Epidermal melanocyte (primary cell): Measurements from ENCODE around the gene TEX35.
"Not testable (repeated sequence)": the region's sequence is repeated elsewhere in the genome, so short reads cannot be mapped to it uniquely, and the experiment has no call there.

ENCODE experiments used
- DNase-seq: peaks from one replicate; pipeline ENCODE4 v3.0.0; 2011; ENCODE audit warnings: low spot score; ENCODE audit not compliant: insufficient read length

Gene TEX35

GRCh38 chr1:178494569-178494971 lies 18.3 kb upstream of the TEX35 start:
- no peak for DNase-seq

GRCh38 chr1:178495158-178495557 lies 17.8 kb upstream of the TEX35 start:
- DNase-seq = no peak

DNA sequence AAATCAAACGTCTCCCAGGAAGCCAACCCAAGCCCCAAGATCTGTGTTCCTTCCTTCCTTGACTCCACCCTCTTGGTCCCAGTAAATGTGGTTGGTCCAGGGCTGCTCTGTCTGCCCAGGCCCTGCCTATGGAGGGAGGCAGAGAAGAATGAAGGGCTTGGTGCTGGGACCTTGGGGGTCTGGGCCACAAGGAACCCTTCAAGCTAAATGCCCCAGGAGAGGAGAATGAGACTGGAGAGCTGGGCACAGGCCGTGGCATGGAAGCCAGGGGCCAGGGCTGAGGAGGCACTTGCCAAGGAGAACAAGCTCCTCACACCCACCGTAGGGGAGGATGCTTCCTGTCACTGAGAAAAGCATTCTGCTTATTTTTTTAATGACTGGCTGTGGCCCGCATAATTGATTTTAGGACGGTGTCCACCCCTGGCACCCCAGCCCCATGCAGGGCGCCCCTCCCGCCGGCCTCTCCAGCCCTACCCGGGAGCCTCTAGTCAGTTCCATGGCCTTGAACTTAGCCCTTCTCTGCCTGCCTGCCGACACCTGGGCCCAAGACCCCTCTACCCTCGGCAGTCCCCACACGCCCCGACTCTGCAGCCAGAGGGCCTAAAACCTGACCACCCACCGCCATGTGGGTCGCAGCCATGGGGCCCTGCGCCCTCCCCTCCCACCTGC lies 17.0 kb upstream of the TEX35 start:
- no peak for DNase-seq

GRCh38 chr1:178496410-178497135 lies 16.3 kb upstream of the TEX35 start, which contains the start of gene CLEC20A:
CLEC20A (minus strand) TSS chr1:178496964; CDS start chr1:178496939, 25 bp downstream.
- DNase-seq = no peak

DNA sequence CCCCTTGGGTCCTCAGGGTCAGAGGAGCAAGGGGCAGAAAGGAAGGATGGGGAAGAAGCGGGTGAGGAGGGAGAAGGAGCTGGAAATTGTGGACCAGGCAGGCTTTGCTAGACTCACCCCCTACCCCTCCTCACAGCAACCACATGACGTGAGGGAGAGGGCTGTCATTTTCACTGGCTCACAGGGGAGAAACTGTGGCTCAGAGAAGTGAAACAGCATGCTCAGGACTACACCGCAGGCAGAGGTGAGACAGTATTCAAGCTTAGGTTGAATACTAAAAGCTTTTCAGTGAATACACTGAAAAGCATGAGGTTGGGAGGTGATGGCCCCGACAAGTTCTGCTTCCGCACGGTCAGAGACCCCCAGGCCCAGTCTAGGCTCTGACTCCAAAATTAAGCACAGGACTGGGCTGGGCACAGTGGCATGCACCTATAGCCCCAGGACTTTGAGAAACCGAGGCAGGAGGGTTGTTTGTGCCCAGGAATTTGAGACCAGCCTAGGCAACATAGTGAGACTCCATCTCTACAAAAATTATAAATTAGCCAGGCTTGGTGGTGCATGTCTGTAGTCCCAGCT lies 14.9 kb upstream of the TEX35 start:
- no peak for DNase-seq

DNA sequence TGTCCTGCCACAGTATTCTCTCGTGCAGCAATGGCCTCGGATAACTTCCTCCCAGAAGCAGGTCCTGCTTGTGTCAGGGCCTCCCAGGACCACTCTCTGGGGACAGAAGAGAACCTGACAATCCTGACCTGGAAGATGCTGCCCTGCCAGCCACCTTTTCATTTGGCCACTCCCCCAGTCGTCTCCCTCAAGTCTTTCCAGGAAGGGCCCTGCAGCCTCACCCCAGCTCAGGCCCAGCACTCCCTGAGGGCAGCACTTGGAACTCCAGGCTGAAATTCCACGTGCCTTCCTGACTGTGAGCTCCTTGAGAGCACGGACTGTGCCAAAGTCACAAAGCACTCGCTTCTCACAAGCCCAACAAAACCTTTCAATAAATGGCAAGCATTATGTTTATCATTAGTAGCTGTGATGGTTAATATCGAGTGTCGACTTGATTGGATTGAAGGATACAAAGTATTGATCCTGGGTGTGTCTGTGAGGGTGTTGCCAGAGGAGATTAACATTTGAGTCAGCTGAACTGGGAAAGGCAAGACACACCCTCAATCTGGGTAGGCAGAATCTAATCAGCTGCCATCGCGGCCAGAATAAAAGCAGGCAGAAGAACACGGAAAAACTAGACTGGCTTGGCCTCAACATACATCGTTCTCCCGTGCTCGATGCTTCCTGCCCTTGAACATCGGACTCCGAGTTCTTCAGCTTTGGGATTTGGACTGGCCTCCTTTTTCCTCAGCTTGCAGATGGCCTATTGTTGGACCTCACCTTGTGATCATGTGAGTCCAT lies 13.8 kb upstream of the TEX35 start:
- no peak for DNase-seq

DNA sequence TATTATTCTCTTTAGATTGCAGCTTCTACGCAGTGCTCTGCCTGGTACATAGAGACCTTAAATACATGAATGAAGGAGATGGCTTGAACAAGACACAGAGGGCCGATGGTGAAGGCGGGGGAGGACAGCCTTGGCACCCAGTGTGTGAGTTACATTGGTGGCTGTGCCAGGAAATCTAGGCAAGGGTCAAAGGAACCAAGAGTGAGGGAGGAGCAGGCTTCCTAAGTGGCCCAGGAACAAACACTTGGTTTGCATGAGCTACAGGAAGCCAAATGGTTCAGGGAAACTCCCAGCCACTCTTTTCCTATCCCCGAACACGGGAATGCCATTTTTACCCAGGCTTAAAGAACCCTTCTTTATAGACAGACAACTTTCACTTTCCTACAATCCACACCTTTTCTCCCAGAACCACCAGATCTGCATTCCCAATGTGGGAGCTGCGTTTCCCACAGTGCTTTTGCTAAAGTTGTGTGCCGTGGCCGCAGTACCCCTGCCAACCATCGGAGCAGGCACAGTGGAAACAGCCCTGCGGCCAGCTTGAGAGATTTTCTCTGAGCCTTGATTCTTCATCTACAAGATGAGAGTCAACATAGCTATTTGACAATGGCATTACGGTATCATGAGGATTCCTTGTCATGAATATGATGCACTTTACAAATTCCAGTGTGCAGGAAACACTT lies 12.7 kb upstream of the TEX35 start:
- no peak for DNase-seq

DNA sequence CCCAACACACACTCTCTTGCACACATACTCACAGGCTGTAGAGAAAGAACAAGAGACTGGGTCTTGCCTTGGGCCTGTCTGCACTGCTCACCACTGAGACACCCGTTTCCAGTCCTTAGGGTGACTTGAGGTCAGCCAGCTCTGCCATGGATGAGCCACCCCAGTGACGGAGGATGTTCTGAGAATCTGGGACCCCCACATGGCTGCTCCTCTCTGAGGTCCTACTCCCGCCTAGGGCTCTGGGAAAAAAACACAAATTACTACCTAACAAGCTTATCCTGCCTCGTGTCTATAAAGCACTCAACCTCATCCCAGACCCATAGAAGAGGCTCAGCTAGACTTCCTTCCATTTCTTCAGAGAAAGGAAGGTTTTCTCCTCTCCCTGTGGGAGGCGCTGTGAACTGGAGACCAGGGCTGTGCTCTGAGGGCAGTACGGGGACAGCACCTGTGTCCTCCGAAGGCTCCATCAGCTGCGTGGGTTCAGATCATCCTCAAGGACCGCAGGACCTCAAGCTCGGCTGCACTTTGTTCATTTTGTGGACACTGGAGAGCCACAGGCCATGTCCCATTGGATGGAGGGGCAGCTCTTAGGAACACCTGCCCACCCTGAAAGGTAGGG lies 11.9 kb upstream of the TEX35 start:
- DNase-seq = no peak

DNA sequence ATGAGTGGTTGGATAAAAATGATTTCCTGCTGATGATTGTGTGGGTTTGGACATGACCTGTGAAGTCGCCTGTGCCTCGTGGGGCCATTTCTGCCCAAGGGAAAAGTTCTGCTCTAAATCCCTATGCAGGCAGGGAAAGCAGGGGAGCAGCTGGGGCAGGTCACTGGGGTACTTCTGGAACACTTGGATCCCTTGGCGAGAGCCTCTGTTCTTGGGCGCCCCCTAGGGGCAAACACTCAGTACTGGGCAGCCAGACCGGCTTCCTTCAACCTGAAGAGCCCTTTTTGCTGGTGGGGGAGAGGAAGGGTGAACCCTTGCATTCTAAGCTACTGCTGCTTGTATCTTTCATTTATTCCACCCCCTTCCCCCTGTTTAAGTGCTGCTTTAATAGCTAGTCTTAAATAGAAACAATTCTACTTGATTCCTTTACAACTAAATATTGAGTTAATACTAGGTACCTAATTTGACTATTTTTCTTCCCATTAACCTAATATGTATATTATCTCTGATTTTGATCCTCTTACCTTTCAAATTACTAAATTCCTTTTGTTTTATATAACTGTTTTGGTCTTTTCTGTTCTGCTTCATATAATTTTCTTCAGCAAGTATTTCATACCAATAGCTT lies 11.1 kb upstream of the TEX35 start:
- DNase-seq = peak; percentile 82

GRCh38 chr1:178502330-178502714 lies 10.6 kb upstream of the TEX35 start:
- DNase-seq = no peak

- DNase-seq = no peak
Measured at GRCh38 chr1:178502856-178503255, 10.1 kb upstream of the TEX35 start.

- DNase-seq = not testable (repeated sequence)
Measured at GRCh38 chr1:178503316-178503715, 9.6 kb upstream of the TEX35 start.

DNA sequence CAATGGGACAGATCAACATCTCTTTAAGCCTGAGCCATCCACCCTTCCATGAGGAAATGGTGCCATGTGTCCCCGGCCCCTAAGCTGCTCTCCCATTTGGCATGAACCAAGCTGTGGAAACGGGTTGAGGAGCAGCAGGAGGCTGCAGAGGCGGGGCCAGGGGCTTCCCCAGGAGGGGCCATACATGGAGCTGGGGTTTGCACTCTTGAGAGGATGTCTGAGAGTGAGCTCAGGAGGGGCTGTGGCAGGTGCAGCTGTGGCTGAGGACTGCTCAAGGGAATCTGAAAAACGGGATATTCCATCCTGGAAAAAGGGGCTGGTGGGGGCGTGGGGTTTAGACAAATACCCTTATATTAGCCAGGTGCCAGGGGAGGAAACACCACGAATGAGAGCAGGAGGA lies 9.1 kb upstream of the TEX35 start:
- DNase-seq = no peak

DNA sequence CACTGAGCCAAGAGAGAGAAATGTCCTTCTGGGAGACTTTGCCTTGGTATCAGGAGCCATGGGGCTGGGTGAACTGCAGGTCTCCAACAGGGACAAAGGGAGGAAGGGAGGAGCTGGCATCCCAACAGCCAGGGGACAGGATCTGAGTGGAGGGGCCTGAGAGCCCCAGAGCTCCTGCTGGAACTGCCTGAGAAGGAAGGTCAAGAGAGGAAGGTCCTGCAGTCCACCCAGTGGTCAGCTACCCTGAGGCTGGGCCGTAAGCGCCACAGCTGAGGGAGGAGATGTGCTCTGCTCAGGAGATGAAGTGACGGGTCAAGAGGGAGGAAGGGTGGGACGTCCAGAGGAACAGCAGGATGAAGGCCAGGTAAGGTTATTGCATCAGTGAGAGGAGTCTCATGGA lies 8.6 kb upstream of the TEX35 start:
- no peak for DNase-seq

- no peak for DNase-seq
Measured at GRCh38 chr1:178506177-178506576, 6.7 kb upstream of the TEX35 start.

DNA sequence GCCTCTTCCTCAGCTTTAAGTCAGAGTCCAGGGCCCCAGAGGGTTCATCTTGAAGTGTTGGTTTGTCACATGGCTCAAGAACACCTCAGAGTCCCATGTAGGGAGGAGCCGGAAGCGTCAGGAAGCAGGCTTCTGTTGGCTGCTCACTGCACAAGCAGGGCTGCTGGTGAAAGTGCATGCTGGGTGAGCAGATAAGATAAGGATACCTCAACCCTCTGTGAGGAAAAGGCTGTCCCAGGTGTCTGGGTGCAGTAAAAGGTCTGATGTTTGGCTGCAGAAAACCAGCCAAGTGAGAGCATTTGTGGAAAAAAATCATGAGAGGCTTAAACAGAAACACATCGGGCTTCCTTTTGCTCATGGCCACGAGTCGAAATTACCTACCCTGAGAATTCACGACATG lies 6.2 kb upstream of the TEX35 start:
- DNase-seq = no peak

DNA sequence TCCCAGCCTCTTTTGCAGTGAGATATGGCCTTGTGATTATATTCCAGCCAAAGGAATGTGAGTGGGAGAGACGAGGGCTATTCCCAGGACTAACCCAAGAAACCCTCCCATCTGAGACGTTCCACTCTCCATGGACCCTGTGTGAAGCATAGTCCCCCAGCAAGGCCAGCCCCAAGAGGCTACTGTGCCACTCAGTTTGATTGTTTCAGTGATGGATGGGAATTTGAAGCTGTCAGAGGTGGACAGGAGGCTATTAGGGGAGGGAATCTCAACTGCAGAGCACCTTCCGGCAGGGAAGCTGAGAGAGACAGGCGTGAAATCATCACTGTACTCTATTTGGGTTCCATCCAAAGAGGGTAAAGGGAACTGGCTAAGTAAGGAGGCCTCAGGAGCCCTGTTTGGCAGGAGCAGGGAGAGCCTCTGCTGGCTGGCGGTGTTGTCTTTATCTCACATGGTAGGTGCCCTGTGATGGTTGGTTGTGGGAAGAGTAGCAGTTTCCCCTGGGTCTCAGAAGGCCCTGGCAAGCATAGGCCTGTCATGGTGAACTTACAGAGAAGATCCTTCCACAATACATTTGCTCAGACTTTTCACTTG lies 3.4 kb upstream of the TEX35 start:
- DNase-seq = no peak

DNA sequence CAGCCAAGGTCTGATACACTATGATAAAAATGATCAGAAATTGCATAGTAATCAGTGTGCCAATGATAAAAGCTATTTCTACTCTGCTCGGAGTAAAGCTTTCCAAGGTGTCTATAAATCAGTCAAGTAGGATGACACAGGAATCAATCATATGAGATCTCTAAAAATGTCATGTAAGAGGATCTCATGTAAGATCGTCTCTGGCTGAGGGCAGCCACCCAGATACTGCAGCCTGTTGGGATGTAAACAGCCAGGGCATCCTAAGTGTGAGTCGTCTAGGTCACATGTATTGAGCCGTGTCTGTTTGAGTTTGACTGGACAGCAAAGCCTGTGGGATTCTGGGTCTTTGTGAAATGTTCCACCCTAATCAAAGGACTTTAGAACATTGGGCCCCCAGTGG lies 2.8 kb upstream of the TEX35 start:
- DNase-seq = no peak

GRCh38 chr1:178513278-178513983 lies 522 bp downstream of the TEX35 start:
- DNase-seq = no peak
